NCI-H1436 (cell line): ENCODE measurements around the gene KLHL11.
A peak's percentile ranks its signal among the peaks of the same experiment; 100 is the strongest.

Experiments used
- DNase-seq: peaks from one replicate; lab custom pipeline; 2025; lab: John Stamatoyannopoulos, UW

The KLHL11 gene

GRCh38 chr17:41864836-41865595 is at the start of gene KLHL11:
TSS of gene KLHL11 (minus strand) at chr17:41865423. CDS start at chr17:41865370, 53 bp downstream.
- DNase-seq: peak; percentile 88

GRCh38 chr17:41915020-41915419 is 49.8 kb upstream of the KLHL11 start:
- no peak for DNase-seq

- DNase-seq: no peak
Observed at GRCh38 chr17:41914358-41914766, 49.1 kb upstream of the KLHL11 start.

GRCh38 chr17:41913798-41914197 is 48.6 kb upstream of the KLHL11 start:
- DNase-seq: no peak

GRCh38 chr17:41912925-41913324 is 47.7 kb upstream of the KLHL11 start:
- no peak for DNase-seq

GRCh38 chr17:41910701-41911391 is 45.6 kb upstream of the KLHL11 start:
- DNase-seq: no peak

GRCh38 chr17:41909088-41909487 is 43.9 kb upstream of the KLHL11 start:
- DNase-seq: no peak

- no peak for DNase-seq
Observed at GRCh38 chr17:41907633-41908539, 42.7 kb upstream of the KLHL11 start.

- DNase-seq: no peak
Observed at GRCh38 chr17:41907185-41907556, 41.9 kb upstream of the KLHL11 start.

- no peak for DNase-seq
Observed at GRCh38 chr17:41906465-41907184, 41.4 kb upstream of the KLHL11 start.

GRCh38 chr17:41905172-41905571 is 39.9 kb upstream of the KLHL11 start:
- no peak for DNase-seq

- DNase-seq: no peak
Observed at GRCh38 chr17:41904242-41904841, 39.1 kb upstream of the KLHL11 start.

- no peak for DNase-seq
Observed at GRCh38 chr17:41901646-41902045, 36.4 kb upstream of the KLHL11 start.

GRCh38 chr17:41896726-41897125 is 31.5 kb upstream of the KLHL11 start:
- no peak for DNase-seq

- no peak for DNase-seq
Observed at GRCh38 chr17:41895617-41896016, 30.4 kb upstream of the KLHL11 start.

GRCh38 chr17:41894791-41895331 is 29.6 kb upstream of the KLHL11 start:
- DNase-seq: no peak

- no peak for DNase-seq
Observed at GRCh38 chr17:41893384-41893783, 28.2 kb upstream of the KLHL11 start.

- DNase-seq: no peak
Observed at GRCh38 chr17:41892021-41892376, 26.8 kb upstream of the KLHL11 start.

- no peak for DNase-seq
Observed at GRCh38 chr17:41891135-41892020, 26.2 kb upstream of the KLHL11 start.

- no peak for DNase-seq
Observed at GRCh38 chr17:41888332-41888965, 23.2 kb upstream of the KLHL11 start.
